PC-3 (cell line): ENCODE measurements around the gene KRT86.

ENCODE experiments used
- EZH2phosphoT487 ChIP-seq: fragments of 300-600 bp; sonication (generic); IDR thresholded peaks from 2 replicates; pipeline ENCODE4 v1.6.1; 2018; ENCODE audit warnings: mild to moderate bottlenecking, antibody characterized with exemption, low read length, borderline replicate concordance
- TF ChIP-seq, protein P1 (sequence below): fragments of 300-600 bp; sonication (generic); conservative IDR thresholded peaks from 2 replicates; pipeline ENCODE4 v1.5.1; 2017; ENCODE audit warnings: antibody characterized with exemption, low read depth, mild to moderate bottlenecking, low read length

- TF ChIP-seq, protein P1, sequence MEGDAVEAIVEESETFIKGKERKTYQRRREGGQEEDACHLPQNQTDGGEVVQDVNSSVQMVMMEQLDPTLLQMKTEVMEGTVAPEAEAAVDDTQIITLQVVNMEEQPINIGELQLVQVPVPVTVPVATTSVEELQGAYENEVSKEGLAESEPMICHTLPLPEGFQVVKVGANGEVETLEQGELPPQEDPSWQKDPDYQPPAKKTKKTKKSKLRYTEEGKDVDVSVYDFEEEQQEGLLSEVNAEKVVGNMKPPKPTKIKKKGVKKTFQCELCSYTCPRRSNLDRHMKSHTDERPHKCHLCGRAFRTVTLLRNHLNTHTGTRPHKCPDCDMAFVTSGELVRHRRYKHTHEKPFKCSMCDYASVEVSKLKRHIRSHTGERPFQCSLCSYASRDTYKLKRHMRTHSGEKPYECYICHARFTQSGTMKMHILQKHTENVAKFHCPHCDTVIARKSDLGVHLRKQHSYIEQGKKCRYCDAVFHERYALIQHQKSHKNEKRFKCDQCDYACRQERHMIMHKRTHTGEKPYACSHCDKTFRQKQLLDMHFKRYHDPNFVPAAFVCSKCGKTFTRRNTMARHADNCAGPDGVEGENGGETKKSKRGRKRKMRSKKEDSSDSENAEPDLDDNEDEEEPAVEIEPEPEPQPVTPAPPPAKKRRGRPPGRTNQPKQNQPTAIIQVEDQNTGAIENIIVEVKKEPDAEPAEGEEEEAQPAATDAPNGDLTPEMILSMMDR = no peak
- TF ChIP-seq EZH2phosphoT487 = no peak
These were observed 66.7 kb downstream of the KRT86 start for GRCh38 chr12:52341066-52341580.
